Stimulated activated naive CD8-positive, alpha-beta T cell treated with anti-CD3 and anti-CD28 coated beads, Interleukin-15, Interleukin-2, amounts not matched to agents 100 ng/mL and 50 ng/mL, for 24 hours (primary cell): Measurements from ENCODE around the gene GRID1.
"Not testable (repeated sequence)": the region's sequence is repeated elsewhere in the genome, so short reads cannot be mapped to it uniquely, and the experiment has no call there.

ENCODE experiments used
- H3K27ac Mint-ChIP-seq: one replicate; pipeline ENCODE4 v1.8.0; 2021; ENCODE audit warnings: mild to moderate bottlenecking, mixed read lengths
- H3K27me3 Mint-ChIP-seq: one replicate; pipeline ENCODE4 v1.8.0; 2021; ENCODE audit warnings: mixed read lengths
- H3K36me3 Mint-ChIP-seq: one replicate; pipeline ENCODE4 v1.8.0; 2021; ENCODE audit warnings: low read depth, mixed read lengths
- H3K4me1 Mint-ChIP-seq: one replicate; pipeline ENCODE4 v1.8.0; 2021; ENCODE audit warnings: low read depth, mixed read lengths
- H3K4me3 Mint-ChIP-seq: one replicate; pipeline ENCODE4 v1.8.0; 2021; ENCODE audit warnings: mild to moderate bottlenecking, mixed read lengths
- H3K9me3 Mint-ChIP-seq: one replicate; pipeline ENCODE4 v1.8.0; 2021; ENCODE audit warnings: mixed read lengths

Gene GRID1

DNA sequence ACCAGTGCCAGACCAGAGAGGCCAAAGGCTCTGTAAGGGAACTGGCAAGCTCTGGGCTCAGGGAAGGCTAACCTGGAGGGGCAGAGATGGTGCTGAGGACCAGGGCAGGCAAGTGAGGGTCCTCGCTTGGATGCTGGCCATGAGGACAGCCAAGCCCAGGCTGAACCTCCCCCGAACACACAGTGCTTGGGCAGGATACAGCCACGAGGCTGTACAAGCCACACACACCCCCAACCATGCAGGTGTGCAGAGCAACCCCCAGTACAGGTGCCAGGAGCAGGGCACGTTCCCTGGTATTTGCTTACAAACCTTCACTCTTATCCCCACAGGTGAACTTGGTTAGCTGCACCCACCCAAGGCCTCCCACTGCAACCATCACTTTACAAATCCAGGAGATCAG is 185.7 kb downstream of the GRID1 start:
- H3K4me1 Mint-ChIP-seq = no peaks in the 10 kb centered on the region
- H3K4me3 Mint-ChIP-seq = no peak overlapping the region
- H3K36me3 Mint-ChIP-seq = no peaks in the 10 kb centered on the region
- H3K27ac Mint-ChIP-seq = no peak overlapping the region
- H3K9me3 Mint-ChIP-seq = no peaks in the 10 kb centered on the region
- no peaks in the 10 kb centered on the region for H3K27me3 Mint-ChIP-seq

GRCh38 chr10:86179961-86180360 is 186.6 kb downstream of the GRID1 start:
- H3K4me1 Mint-ChIP-seq = no peaks in the 10 kb centered on the region
- H3K36me3 Mint-ChIP-seq = no peaks in the 10 kb centered on the region
- no peaks in the 10 kb centered on the region for H3K27me3 Mint-ChIP-seq
- no peak overlapping the region for H3K27ac Mint-ChIP-seq
- H3K4me3 Mint-ChIP-seq = no peak overlapping the region
- no peaks in the 10 kb centered on the region for H3K9me3 Mint-ChIP-seq

DNA sequence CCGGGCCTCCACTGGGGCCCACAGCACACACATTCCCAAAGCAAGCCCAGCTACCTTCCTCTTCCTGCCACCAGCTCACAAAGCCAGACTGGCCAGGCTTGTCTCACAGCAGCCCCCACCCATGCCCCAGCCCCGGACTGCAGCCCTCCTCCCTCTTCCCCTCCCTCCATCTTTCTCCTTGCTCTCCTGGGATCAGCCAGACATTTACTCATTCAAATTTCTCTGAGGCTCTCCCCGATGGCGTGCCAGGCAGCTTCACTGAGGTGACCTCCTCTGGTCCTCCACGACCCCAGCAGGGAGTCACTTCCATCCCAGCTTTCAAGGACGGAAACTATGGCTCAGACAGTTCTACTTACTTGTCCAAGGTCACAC is 187.5 kb downstream of the GRID1 start:
- Mint-ChIP-seq H3K4me3 (no peak overlapping the region), H3K36me3 (no peaks in the 10 kb centered on the region), H3K4me1 (no peaks in the 10 kb centered on the region), H3K9me3 (no peaks in the 10 kb centered on the region), H3K27ac (no peak overlapping the region), H3K27me3 (no peaks in the 10 kb centered on the region)

DNA sequence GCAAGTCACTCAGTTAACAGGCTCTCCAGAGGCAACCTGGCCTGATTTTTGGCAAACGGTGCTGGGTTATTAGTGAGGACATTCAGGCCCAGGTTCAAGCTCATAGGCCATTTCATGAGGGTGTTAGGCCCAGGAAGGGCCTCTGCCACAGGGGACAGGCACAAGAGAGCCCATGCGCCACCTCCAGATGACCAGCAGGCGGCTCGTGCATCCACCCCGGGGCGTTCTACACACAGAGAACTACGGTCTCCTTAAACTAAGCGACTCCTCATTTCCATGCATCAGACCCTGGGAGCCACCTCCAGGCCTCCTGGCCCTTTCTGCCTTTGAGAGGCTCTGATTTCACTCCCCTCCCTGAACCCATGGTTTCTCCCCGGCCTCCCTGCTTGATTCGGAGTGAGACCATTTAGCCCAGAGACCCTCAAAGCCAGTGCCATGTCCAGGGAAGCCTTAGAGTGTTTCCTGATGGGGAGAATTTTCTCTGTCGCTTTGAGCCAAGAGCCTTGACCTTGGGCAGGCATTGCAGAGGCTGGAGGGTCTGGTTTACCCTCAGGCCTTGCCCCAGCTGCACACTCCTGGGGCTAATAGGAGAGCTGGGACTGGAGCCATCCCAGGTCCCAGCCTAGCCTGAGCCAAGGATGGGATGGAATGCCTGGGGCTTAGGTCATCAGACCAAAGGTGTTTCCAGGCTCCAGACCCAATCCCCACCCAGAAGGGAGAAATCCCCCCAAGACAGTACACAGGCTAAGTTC is 188.0 kb downstream of the GRID1 start:
- no peaks in the 10 kb centered on the region for H3K36me3 Mint-ChIP-seq
- no peaks in the 10 kb centered on the region for H3K4me1 Mint-ChIP-seq
- no peak overlapping the region for H3K27ac Mint-ChIP-seq
- no peaks in the 10 kb centered on the region for H3K27me3 Mint-ChIP-seq
- H3K9me3 Mint-ChIP-seq = no peaks in the 10 kb centered on the region
- no peak overlapping the region for H3K4me3 Mint-ChIP-seq

GRCh38 chr10:86177537-86178155 is 188.9 kb downstream of the GRID1 start:
- H3K27ac Mint-ChIP-seq = no peak overlapping the region

DNA sequence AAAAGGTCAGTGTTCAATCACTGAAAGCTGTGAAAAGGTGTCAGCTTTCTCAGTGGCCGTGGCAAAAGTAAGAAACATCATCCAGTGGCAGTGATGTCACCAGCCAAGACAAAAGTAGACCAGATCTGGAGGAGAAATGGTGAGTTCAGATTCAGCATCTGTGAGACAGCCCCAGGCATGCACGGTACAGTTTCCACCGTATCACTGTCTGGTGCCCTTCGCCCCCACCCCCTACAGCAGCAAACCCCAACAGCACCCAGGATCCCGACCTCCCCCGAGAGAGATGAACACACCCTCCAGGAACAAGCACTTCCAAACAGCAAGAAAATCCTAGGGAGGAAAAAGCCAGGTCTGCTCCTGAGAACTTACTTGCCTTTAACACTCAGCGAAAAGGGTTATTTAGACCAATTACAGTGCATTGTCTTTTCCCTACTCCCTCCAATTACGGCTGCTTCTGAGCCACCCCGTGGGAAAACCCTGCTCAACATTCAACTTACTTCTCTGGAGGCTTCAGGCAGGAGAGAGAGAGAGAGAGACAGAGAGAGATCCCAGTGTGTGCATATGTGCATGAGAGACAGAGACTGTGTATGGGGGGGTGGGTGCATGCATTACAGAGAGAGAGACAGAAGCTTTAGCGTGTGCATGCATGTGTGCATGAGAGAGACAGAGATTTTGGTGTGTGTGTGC is 189.6 kb downstream of the GRID1 start:
- Mint-ChIP-seq H3K27ac (no peak overlapping the region), H3K9me3 (no peaks in the 10 kb centered on the region), H3K4me3 (no peak overlapping the region), H3K27me3 (no peaks in the 10 kb centered on the region), H3K36me3 (no peaks in the 10 kb centered on the region), H3K4me1 (no peaks in the 10 kb centered on the region)

More at GRCh38 chr10:86177537-86178155, 188.9 kb downstream of the GRID1 start:
- Mint-ChIP-seq H3K4me3 (no peak overlapping the region), H3K4me1 (no peaks in the 10 kb centered on the region), H3K36me3 (no peaks in the 10 kb centered on the region), H3K9me3 (no peaks in the 10 kb centered on the region), H3K27me3 (no peaks in the 10 kb centered on the region)

GRCh38 chr10:86175476-86175875 is 191.1 kb downstream of the GRID1 start:
- not testable (repeated sequence) for H3K9me3 Mint-ChIP-seq, H3K36me3 Mint-ChIP-seq, H3K4me3 Mint-ChIP-seq, H3K27ac Mint-ChIP-seq, H3K27me3 Mint-ChIP-seq, H3K4me1 Mint-ChIP-seq

- H3K27me3 Mint-ChIP-seq = no peaks in the 10 kb centered on the region
- H3K4me3 Mint-ChIP-seq = no peak overlapping the region
- no peaks in the 10 kb centered on the region for H3K36me3 Mint-ChIP-seq
- peaks cover 7% of the 10 kb centered on the region for H3K4me1 Mint-ChIP-seq
- no peaks in the 10 kb centered on the region for H3K9me3 Mint-ChIP-seq
- no peak overlapping the region for H3K27ac Mint-ChIP-seq
These were observed 194.3 kb downstream of the GRID1 start for GRCh38 chr10:86172301-86172700.

- Mint-ChIP-seq H3K9me3 (no peaks in the 10 kb centered on the region), H3K4me3 (no peak overlapping the region), H3K27ac (no peak overlapping the region), H3K4me1 (peaks cover 7% of the 10 kb centered on the region), H3K27me3 (no peaks in the 10 kb centered on the region), H3K36me3 (no peaks in the 10 kb centered on the region)
These were observed 196.1 kb downstream of the GRID1 start for GRCh38 chr10:86170255-86171108.

DNA sequence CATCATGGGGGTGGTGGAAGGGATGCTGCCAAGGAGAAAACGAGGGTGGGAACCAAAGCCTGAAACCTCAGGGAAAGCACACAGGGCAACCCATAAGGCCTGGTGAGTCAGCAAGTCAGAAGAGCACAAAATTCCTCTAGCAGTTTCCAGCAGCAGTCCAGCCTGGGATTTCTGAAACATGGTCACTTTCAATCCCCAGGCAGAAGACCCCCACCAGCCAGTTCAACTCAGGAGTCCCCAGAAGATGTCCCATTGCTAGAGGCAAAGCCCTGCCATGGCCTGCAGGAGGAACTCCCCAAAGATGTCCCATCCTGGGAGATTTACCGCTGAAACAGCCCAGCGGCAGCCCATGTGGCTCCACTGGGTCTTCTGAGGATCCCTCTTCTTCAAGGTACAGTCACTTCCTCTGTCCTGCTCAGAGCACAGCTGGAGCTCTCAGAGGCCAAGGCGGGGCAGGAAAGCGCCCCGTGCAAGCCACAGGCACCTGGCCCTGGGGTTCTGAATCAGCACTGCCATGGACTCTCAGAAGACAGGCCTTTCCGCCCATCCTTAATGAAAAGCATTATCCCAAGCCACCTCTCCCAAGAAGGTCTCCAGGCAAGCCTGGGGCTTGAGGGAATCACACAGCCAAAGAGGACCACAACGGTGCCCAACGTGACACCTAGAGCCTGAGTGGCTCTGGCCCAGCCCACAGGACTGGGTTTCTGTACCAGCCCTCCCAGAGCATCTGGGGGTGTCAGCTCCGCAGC is 196.9 kb downstream of the GRID1 start:
- H3K27ac Mint-ChIP-seq = no peak overlapping the region
- no peaks in the 10 kb centered on the region for H3K27me3 Mint-ChIP-seq
- H3K4me3 Mint-ChIP-seq = no peak overlapping the region
- peaks cover 7% of the 10 kb centered on the region for H3K4me1 Mint-ChIP-seq
- no peaks in the 10 kb centered on the region for H3K36me3 Mint-ChIP-seq
- no peaks in the 10 kb centered on the region for H3K9me3 Mint-ChIP-seq

- Mint-ChIP-seq H3K27me3 (no peaks in the 10 kb centered on the region), H3K4me1 (peaks cover 7% of the 10 kb centered on the region), H3K36me3 (no peaks in the 10 kb centered on the region), H3K4me3 (no peak overlapping the region), H3K27ac (no peak overlapping the region), H3K9me3 (no peaks in the 10 kb centered on the region)
These were observed 197.5 kb downstream of the GRID1 start for GRCh38 chr10:86169066-86169465.

DNA sequence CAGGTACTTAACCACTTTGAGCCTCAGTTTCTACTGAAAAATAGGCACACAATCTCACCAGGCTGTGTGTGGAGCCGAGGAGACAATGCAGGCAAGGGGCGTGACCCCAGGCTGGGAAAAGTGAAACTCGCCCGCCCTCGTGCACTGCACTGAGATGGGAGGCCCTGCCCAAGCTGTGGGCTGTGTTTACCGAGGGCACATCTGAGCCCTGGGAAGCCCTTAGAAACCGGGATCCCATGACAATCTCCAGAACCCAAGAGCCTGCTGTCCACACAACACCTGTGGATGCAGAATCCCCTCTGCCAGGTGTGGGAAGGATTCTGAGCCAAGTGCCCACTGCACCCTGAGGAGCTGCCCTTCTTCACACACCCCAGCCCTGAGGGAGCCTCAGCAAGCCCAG is 198.3 kb downstream of the GRID1 start:
- Mint-ChIP-seq H3K4me1 (peaks cover 7% of the 10 kb centered on the region), H3K36me3 (no peaks in the 10 kb centered on the region), H3K9me3 (no peaks in the 10 kb centered on the region), H3K27ac (no peak overlapping the region), H3K27me3 (no peaks in the 10 kb centered on the region), H3K4me3 (no peak overlapping the region)

DNA sequence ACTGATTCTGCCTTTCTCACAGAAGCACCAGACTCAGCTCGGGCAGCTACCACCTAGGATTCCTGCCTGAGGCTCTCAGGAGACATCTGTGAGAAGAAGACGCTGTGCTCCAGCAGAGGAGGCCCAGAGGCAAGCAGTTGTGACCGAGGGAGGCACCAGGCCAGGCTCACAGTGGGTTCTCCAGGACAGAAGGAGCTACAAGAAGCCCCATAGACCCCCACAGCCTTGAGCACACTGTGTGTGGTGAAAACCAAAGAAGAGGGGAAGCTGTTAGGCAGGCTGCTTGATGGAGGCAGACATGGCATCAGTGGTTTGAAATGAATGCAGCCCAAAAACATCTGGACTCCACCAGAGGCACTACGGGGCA is 198.8 kb downstream of the GRID1 start:
- H3K4me3 Mint-ChIP-seq = no peak overlapping the region
- peaks cover 7% of the 10 kb centered on the region for H3K4me1 Mint-ChIP-seq
- H3K27ac Mint-ChIP-seq = no peak overlapping the region
- no peaks in the 10 kb centered on the region for H3K36me3 Mint-ChIP-seq
- H3K9me3 Mint-ChIP-seq = no peaks in the 10 kb centered on the region
- H3K27me3 Mint-ChIP-seq = no peaks in the 10 kb centered on the region

DNA sequence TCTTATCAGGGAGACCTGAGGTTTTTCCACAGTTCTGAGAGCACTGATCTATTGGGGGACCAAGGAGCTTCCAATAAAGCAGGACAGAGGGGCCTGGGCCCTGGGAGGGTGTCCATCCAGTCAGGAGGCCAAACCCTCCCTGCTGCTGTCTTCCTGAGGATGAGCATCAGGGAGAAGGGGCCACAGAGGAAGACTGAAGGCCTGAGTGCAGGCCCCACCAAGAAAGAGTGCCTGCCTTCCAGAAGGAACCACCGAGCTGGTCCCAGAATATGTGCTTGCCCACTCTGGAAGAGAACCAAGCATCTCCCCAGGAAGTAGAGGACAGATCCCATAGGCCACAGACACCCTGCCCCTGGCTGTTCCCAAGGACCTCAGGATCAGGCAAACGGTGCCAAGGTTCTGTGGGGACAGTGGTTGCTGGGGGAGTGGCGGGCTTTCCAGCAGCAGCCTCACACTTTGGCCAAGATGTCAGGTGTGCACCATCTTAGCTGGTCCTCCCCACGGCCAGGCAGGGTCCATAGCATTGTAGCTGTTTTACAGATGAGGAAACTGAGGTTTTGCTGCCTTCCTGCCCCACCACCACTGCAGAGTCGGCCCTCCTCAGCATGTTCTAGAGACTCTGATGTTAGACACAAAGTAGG is 199.4 kb downstream of the GRID1 start:
- Mint-ChIP-seq H3K27ac (no peak overlapping the region), H3K4me1 (peaks cover 7% of the 10 kb centered on the region), H3K9me3 (no peaks in the 10 kb centered on the region), H3K27me3 (no peaks in the 10 kb centered on the region), H3K36me3 (no peaks in the 10 kb centered on the region), H3K4me3 (no peak overlapping the region)
